NB4 (cell line): ENCODE data around the gene PDCL3.

Experiments
- DNase-seq: peaks from one replicate; pipeline ENCODE4 v3.0.0; 2010; ENCODE audit warnings: low read depth
- H3K4me3 ChIP-seq: one replicate; pipeline ENCODE4 v1.5.1; 2011; ENCODE audit warnings: mild to moderate bottlenecking, low read depth, low read length, moderate library complexity
- MYC ChIP-seq: IDR thresholded peaks from 2 replicates; pipeline ENCODE4 v1.6.1; 2011; ENCODE audit warnings: low read depth, low read length
- POLR2A ChIP-seq: IDR thresholded peaks from 2 replicates; pipeline ENCODE4 v1.6.1; 2011; ENCODE audit warnings: mild to moderate bottlenecking; ENCODE audit not compliant: insufficient read length; ENCODE audit errors: extremely low read depth
- TF ChIP-seq, protein P1 (sequence below): IDR thresholded peaks from one replicate; pipeline ENCODE4 v1.5.1; 2012; ENCODE audit warnings: low read depth, low read length
- TF ChIP-seq, protein P2 (sequence below): IDR thresholded peaks from 2 replicates; pipeline ENCODE4 v1.6.1; 2011; ENCODE audit warnings: low read depth, low read length

The PDCL3 gene

DNA sequence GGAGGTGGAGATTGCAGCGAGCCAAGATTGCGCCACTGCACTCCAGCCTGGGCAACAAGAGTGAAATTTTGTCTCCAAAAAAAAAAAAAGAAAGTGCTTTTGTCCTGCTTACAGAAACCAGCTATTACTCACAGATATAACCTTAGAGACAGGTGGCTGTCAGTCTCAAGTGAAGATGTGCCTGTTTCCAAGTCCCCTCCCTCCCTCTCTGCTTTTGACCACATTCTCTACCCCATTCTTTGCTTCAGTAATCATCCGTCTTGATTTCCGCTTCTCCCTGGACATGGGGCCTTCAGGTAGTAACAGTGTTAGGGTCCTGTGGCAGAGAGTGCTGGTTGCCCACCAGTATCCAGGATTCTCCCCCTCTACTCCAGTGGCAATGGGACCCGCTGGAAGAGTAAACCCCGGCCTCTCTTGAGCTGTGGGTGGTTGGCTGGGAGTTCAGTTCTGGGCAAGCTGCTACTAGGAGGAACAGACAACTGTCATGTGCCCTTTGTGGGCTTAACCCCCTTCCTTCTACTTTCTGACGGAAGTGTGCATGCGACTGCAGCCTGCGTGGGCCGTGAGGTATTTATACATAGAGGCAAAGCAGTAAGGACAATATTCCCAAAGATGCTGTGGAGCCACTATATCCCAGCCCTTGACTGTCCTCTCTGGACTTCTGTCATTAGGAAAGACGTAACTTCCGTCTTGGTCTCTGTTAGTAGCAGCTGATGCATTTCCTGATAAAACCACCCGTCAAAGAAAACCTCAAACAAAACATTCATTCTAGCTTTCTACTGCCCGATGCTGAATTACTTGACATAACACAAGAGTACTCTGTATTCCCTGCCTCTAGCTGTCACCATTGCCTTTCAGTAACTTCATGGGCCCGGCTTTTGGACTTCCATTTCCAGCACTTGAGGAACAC is 17.8 kb downstream of the PDCL3 start:
- TF ChIP-seq, protein P1, sequence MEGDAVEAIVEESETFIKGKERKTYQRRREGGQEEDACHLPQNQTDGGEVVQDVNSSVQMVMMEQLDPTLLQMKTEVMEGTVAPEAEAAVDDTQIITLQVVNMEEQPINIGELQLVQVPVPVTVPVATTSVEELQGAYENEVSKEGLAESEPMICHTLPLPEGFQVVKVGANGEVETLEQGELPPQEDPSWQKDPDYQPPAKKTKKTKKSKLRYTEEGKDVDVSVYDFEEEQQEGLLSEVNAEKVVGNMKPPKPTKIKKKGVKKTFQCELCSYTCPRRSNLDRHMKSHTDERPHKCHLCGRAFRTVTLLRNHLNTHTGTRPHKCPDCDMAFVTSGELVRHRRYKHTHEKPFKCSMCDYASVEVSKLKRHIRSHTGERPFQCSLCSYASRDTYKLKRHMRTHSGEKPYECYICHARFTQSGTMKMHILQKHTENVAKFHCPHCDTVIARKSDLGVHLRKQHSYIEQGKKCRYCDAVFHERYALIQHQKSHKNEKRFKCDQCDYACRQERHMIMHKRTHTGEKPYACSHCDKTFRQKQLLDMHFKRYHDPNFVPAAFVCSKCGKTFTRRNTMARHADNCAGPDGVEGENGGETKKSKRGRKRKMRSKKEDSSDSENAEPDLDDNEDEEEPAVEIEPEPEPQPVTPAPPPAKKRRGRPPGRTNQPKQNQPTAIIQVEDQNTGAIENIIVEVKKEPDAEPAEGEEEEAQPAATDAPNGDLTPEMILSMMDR = no peak
- TF ChIP-seq, protein P2, sequence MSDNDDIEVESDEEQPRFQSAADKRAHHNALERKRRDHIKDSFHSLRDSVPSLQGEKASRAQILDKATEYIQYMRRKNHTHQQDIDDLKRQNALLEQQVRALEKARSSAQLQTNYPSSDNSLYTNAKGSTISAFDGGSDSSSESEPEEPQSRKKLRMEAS = no peak
- TF ChIP-seq MYC (no peak), POLR2A (no peak)
- peak overlapping the region; percentile 4 for H3K4me3 ChIP-seq
- DNase-seq = peak; percentile 64

DNA sequence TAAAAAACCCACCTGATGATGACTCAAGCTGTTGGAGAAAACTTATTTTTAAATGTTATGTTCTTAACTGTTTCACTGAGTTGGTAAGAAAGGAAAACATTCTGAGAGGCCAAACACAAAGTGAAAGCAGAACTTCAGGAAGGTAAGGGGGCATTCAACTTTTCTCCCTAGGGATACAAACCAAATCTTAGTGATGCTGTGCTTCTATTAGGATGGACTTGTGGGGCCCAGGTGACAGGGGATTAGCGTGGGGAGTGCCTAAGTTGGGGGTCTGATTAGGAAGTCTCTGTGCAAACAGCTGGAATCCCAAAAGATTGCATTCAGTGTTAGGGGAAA is 18.5 kb downstream of the PDCL3 start:
- no peak for DNase-seq

DNA sequence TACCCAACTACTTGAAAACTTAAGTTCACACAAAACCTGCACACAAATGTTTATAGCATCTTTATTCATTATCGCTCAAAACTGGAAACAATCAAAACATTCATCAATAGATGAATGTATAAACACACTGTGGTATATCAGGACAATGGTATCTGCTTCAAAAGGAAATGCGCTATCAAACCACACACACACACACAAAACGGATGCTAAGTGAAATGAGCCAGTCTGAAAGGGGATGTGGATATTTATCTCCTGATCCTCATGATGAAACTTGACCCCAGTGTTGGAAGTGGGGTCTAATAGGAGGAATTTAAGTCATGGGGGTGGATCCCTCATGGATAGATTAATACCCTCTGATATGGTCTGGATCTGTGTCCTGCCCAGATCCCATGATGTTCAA is 22.0 kb downstream of the PDCL3 start:
- TF ChIP-seq, protein P2 = no peak
- TF ChIP-seq, protein P1 = no peak
- TF ChIP-seq MYC (no peak), POLR2A (no peak)
- no peak for DNase-seq
- no peak overlapping the region for H3K4me3 ChIP-seq

More for the DNA sequence above, 18.5 kb downstream of the PDCL3 start:
- H3K4me3 ChIP-seq = no peak overlapping the region
- TF ChIP-seq MYC = no peak
- no peak for TF ChIP-seq POLR2A
- TF ChIP-seq, protein P2 = no peak
- TF ChIP-seq, protein P1 = no peak

DNA sequence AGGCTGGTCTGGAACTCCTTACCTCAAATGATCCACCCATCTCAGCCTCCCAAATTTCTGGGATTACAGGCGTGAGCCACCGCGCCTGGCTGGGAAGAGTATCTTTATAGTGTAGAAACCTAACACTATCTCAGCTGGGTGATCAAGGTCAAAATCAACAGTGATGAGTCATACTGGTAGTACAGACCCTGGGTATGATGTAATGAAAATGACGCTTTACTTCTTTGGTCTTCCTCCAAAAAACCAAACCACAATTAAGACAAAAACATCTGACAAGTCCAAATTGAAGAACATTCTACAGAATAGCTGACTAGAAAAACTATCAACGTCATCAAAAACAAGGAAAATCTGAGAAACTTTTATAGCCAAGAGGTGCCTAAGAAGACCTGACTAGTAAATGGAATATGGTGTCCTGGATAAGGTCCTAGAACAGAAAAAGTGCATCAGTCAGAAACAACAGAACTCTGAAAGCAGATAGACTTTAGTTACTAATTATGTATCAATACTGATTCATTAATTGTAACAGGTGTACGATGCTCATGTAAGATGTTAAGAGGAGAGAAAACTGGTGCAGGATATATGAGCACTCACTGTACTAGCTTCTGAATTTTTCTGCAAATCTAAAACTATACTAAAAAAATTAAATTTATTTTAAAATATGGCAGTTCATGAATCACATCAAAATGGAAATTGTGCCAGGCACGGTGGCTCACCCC is 25.4 kb downstream of the PDCL3 start:
- DNase-seq = peak; percentile 83
- H3K4me3 ChIP-seq = no peak overlapping the region
- TF ChIP-seq, protein P1 = no peak
- TF ChIP-seq, protein P2 = no peak

DNA sequence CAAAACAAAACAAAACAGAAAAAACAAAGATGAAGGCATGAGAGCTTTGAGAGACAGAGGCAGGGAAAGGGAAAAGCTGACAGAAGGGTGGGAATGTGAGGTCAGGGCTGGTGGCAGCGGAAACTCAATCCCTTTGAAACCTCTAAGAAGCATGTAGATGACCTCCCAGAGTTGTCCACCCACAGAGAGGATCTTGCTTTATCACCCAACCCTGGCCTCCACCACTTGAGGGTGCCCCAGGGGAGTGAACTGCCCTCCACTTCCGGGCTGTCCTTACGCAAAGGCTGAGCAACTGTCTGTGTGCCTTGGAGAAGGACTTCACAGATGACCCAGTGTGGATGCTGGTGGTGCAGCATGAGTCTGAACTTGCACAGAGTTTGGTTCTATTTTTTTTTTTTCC is 26.7 kb downstream of the PDCL3 start:
- DNase-seq = peak; percentile 92
- H3K4me3 ChIP-seq = no peak overlapping the region
- TF ChIP-seq, protein P1 = peak; percentile 14
- TF ChIP-seq, protein P2 = no peak; the same call in 1 of the 2 replicates
